ENCODE measurements around the gene SETBP1.

The SETBP1 gene

GRCh38 chr18:44935455-44935854 lies 254.8 kb downstream of the SETBP1 start:
- Histone ChIP-seq H2BK5ac (ENCODE audit: low read depth, low read length, poor library complexity) (no peak overlapping the region), H3K4ac (ENCODE audit: low read depth, low read length) (no peak overlapping the region), H3K14ac (ENCODE audit: low read length) (no peak overlapping the region), H3K79me2 (ENCODE audit: control insufficient read depth, insufficient read depth, low read length, poor library complexity) (no peaks in the 10 kb centered on the region), H2BK120ac (ENCODE audit: insufficient read depth, low read length, poor library complexity) (no peak overlapping the region), H3K18ac (ENCODE audit: low read length) (no peak overlapping the region), H3K4me2 (ENCODE audit: low read length) (no peak overlapping the region), H2AFZ (ENCODE audit: insufficient read depth, low read length, poor library complexity) (no peak overlapping the region), H3K4me3 (ENCODE audit: low read depth, low read length) (no peak overlapping the region), H3K9me3 (ENCODE audit: insufficient read depth, low read depth, low read length) (peaks cover 8% of the 10 kb centered on the region), H3K23ac (ENCODE audit: low read length) (no peak overlapping the region), H3K27ac (ENCODE audit: low read depth, low read length) (no peak overlapping the region), H4K8ac (ENCODE audit: low read depth, low read length) (no peak overlapping the region), H4K12ac (ENCODE audit: low read depth, low read length) (no peak overlapping the region), H3K79me1 (ENCODE audit: low read length) (peaks cover 2% of the 10 kb centered on the region), H3K27me3 (ENCODE audit: insufficient read depth, low read length) (no peaks in the 10 kb centered on the region), H2AK5ac (ENCODE audit: low read length) (no peak overlapping the region), H3K4me1 (ENCODE audit: control insufficient read depth in 1 of 2, insufficient read depth in 2 of 2, low read length in 2 of 2) (peaks cover 6 to 15% of the 10 kb centered on the region in 2 experiments), H3K9ac (ENCODE audit: low read length) (no peak overlapping the region), H3K36me3 (ENCODE audit: control insufficient read depth in 1 of 2, insufficient read depth in 2 of 2, low read length in 2 of 2) (peaks cover 0 to 3% of the 10 kb centered on the region in 2 experiments), H2BK12ac (ENCODE audit: low read length) (no peak overlapping the region), H4K91ac (ENCODE audit: low read depth, low read length) (no peak overlapping the region)
- DNase-seq, result no peak

- WGBS (ENCODE audit: extremely low coverage, insufficient coverage, insufficient read length), result no CpG with 5 or more reads among the region's 6 CpGs
- no peak overlapping the region for H3K4ac ChIP-seq (ENCODE audit: low read depth, low read length)
- H3K79me2 ChIP-seq (ENCODE audit: control insufficient read depth, insufficient read depth, low read length, poor library complexity), result no peaks in the 10 kb centered on the region
Measured at GRCh38 chr18:44936485-44936884, 255.8 kb downstream of the SETBP1 start.

GRCh38 chr18:44937960-44938719 lies 257.5 kb downstream of the SETBP1 start:
- H3K79me1 ChIP-seq (ENCODE audit: low read length), result peaks cover 2% of the 10 kb centered on the region

More at GRCh38 chr18:44936485-44936884, 255.8 kb downstream of the SETBP1 start:
- Histone ChIP-seq H2AK5ac (ENCODE audit: low read length) (no peak overlapping the region), H3K9me3 (ENCODE audit: insufficient read depth, low read depth, low read length) (peaks cover 8% of the 10 kb centered on the region), H3K79me1 (ENCODE audit: low read length) (peaks cover 2% of the 10 kb centered on the region), H2BK5ac (ENCODE audit: low read depth, low read length, poor library complexity) (no peak overlapping the region), H3K23ac (ENCODE audit: low read length) (no peak overlapping the region), H3K14ac (ENCODE audit: low read length) (no peak overlapping the region), H3K27ac (ENCODE audit: low read depth, low read length) (no peak overlapping the region), H3K4me3 (ENCODE audit: low read depth, low read length) (no peak overlapping the region), H3K27me3 (ENCODE audit: insufficient read depth, low read length) (no peaks in the 10 kb centered on the region), H4K91ac (ENCODE audit: low read depth, low read length) (no peak overlapping the region), H3K9ac (ENCODE audit: low read length) (no peak overlapping the region), H2BK12ac (ENCODE audit: low read length) (no peak overlapping the region), H3K4me1 (ENCODE audit: control insufficient read depth in 1 of 2, insufficient read depth in 2 of 2, low read length in 2 of 2) (peaks cover 6 to 15% of the 10 kb centered on the region in 2 experiments), H4K8ac (ENCODE audit: low read depth, low read length) (no peak overlapping the region), H3K18ac (ENCODE audit: low read length) (no peak overlapping the region), H4K12ac (ENCODE audit: low read depth, low read length) (no peak overlapping the region), H3K4me2 (ENCODE audit: low read length) (no peak overlapping the region), H2BK120ac (ENCODE audit: insufficient read depth, low read length, poor library complexity) (peak overlapping the region; percentile 46), H2AFZ (ENCODE audit: insufficient read depth, low read length, poor library complexity) (no peak overlapping the region), H3K36me3 (ENCODE audit: control insufficient read depth in 1 of 2, insufficient read depth in 2 of 2, low read length in 2 of 2) (peaks cover 0 to 3% of the 10 kb centered on the region in 2 experiments)
- DNase-seq, result no peak

GRCh38 chr18:44938720-44939665 lies 258.3 kb downstream of the SETBP1 start:
- peaks cover 8 to 18% of the 10 kb centered on the region in 2 experiments for H3K4me1 ChIP-seq (ENCODE audit: control insufficient read depth in 1 of 2, insufficient read depth in 2 of 2, low read length in 2 of 2)
- H3K79me2 ChIP-seq (ENCODE audit: control insufficient read depth, insufficient read depth, low read length, poor library complexity), result no peaks in the 10 kb centered on the region
- no peaks in the 10 kb centered on the region for H3K36me3 ChIP-seq (ENCODE audit: control insufficient read depth in 1 of 2, insufficient read depth in 2 of 2, low read length in 2 of 2)
- H4K91ac ChIP-seq (ENCODE audit: low read depth, low read length), result no peak overlapping the region
- no peak overlapping the region for H4K12ac ChIP-seq (ENCODE audit: low read depth, low read length)
- H2BK5ac ChIP-seq (ENCODE audit: low read depth, low read length, poor library complexity), result no peak overlapping the region
- H3K14ac ChIP-seq (ENCODE audit: low read length), result no peak overlapping the region
- H3K27ac ChIP-seq (ENCODE audit: low read depth, low read length), result no peak overlapping the region
- peak overlapping the region; percentile 5 for H2BK120ac ChIP-seq (ENCODE audit: insufficient read depth, low read length, poor library complexity)
- H3K4me3 ChIP-seq (ENCODE audit: low read depth, low read length), result no peak overlapping the region
- H3K23ac ChIP-seq (ENCODE audit: low read length), result no peak overlapping the region
- no peak overlapping the region for H3K18ac ChIP-seq (ENCODE audit: low read length)
- H3K4ac ChIP-seq (ENCODE audit: low read depth, low read length), result no peak overlapping the region
- H3K9me3 ChIP-seq (ENCODE audit: insufficient read depth, low read depth, low read length), result peaks cover 4% of the 10 kb centered on the region
- H3K4me2 ChIP-seq (ENCODE audit: low read length), result no peak overlapping the region
- H3K27me3 ChIP-seq (ENCODE audit: insufficient read depth, low read length), result no peaks in the 10 kb centered on the region
- no peak overlapping the region for H2BK12ac ChIP-seq (ENCODE audit: low read length)
- peaks cover 4% of the 10 kb centered on the region for H3K79me1 ChIP-seq (ENCODE audit: low read length)
- DNase-seq, result no peak
- no peak overlapping the region for H2AK5ac ChIP-seq (ENCODE audit: low read length)
- no peak overlapping the region for H4K8ac ChIP-seq (ENCODE audit: low read depth, low read length)
- no peak overlapping the region for H2AFZ ChIP-seq (ENCODE audit: insufficient read depth, low read length, poor library complexity)
- no CpG with 5 or more reads among the region's 5 CpGs for WGBS (ENCODE audit: extremely low coverage, insufficient coverage, insufficient read length)
- no peak overlapping the region for H3K9ac ChIP-seq (ENCODE audit: low read length)

More at GRCh38 chr18:44937960-44938719, 257.5 kb downstream of the SETBP1 start:
- Histone ChIP-seq H3K79me2 (ENCODE audit: control insufficient read depth, insufficient read depth, low read length, poor library complexity) (no peaks in the 10 kb centered on the region), H3K27me3 (ENCODE audit: insufficient read depth, low read length) (no peaks in the 10 kb centered on the region), H3K4me1 (ENCODE audit: control insufficient read depth in 1 of 2, insufficient read depth in 2 of 2, low read length in 2 of 2) (peaks cover 6 to 15% of the 10 kb centered on the region in 2 experiments), H3K23ac (ENCODE audit: low read length) (no peak overlapping the region), H3K27ac (ENCODE audit: low read depth, low read length) (no peak overlapping the region), H3K9ac (ENCODE audit: low read length) (no peak overlapping the region), H3K9me3 (ENCODE audit: insufficient read depth, low read depth, low read length) (peaks cover 8% of the 10 kb centered on the region), H3K4ac (ENCODE audit: low read depth, low read length) (no peak overlapping the region), H4K8ac (ENCODE audit: low read depth, low read length) (peak overlapping the region; percentile 22), H2BK12ac (ENCODE audit: low read length) (no peak overlapping the region), H2AK5ac (ENCODE audit: low read length) (no peak overlapping the region), H3K4me3 (ENCODE audit: low read depth, low read length) (no peak overlapping the region), H3K36me3 (ENCODE audit: control insufficient read depth in 1 of 2, insufficient read depth in 2 of 2, low read length in 2 of 2) (peaks cover 0 to 3% of the 10 kb centered on the region in 2 experiments), H2BK5ac (ENCODE audit: low read depth, low read length, poor library complexity) (no peak overlapping the region), H2AFZ (ENCODE audit: insufficient read depth, low read length, poor library complexity) (no peak overlapping the region), H3K4me2 (ENCODE audit: low read length) (no peak overlapping the region), H2BK120ac (ENCODE audit: insufficient read depth, low read length, poor library complexity) (peak overlapping the region; percentile 18), H4K12ac (ENCODE audit: low read depth, low read length) (no peak overlapping the region), H3K18ac (ENCODE audit: low read length) (peak overlapping the region; percentile 11), H4K91ac (ENCODE audit: low read depth, low read length) (no peak overlapping the region), H3K14ac (ENCODE audit: low read length) (peak overlapping the region; percentile 6)
- WGBS (ENCODE audit: extremely low coverage, insufficient coverage, insufficient read length), result no CpG with 5 or more reads among the region's 12 CpGs
- DNase-seq, result no peak
